ENCODE data around the gene PTPRD.

PTPRD gene

GRCh38 chr9:8533681-8534080 is 2079.1 kb downstream of the PTPRD start:
- DNase-seq (ENCODE audit: low read depth in 2 of 2), result no peak

GRCh38 chr9:8531826-8532415 is 2080.9 kb downstream of the PTPRD start:
- no peak for DNase-seq (ENCODE audit: low read depth in 2 of 2)

GRCh38 chr9:8521112-8521511 is 2091.7 kb downstream of the PTPRD start:
- no peak for DNase-seq (ENCODE audit: low read depth in 2 of 2)

GRCh38 chr9:8515748-8516147 is 2097.1 kb downstream of the PTPRD start:
- DNase-seq (ENCODE audit: low read depth in 2 of 2), result no peak

- DNase-seq (ENCODE audit: low read depth in 2 of 2), result no peak
These were observed 2098.0 kb downstream of the PTPRD start for GRCh38 chr9:8514760-8515159.

GRCh38 chr9:8508671-8509290 is 2104.0 kb downstream of the PTPRD start:
- DNase-seq (ENCODE audit: low read depth in 2 of 2), result no peak

- no peak for DNase-seq (ENCODE audit: low read depth in 2 of 2)
These were observed 2118.2 kb downstream of the PTPRD start for GRCh38 chr9:8494571-8494970.

GRCh38 chr9:8492679-8493078 is 2120.1 kb downstream of the PTPRD start:
- DNase-seq (ENCODE audit: low read depth in 2 of 2), result no peak

- DNase-seq (ENCODE audit: low read depth in 2 of 2), result no peak
These were observed 2120.8 kb downstream of the PTPRD start for GRCh38 chr9:8492024-8492423.

GRCh38 chr9:8491563-8491962 is 2121.2 kb downstream of the PTPRD start:
- no peak for DNase-seq (ENCODE audit: low read depth in 2 of 2)

GRCh38 chr9:8489835-8490234 is 2123.0 kb downstream of the PTPRD start:
- no peak for DNase-seq (ENCODE audit: low read depth in 2 of 2)

GRCh38 chr9:8486095-8486494 is 2126.7 kb downstream of the PTPRD start:
- no peak for DNase-seq (ENCODE audit: low read depth in 2 of 2)

- DNase-seq (ENCODE audit: low read depth in 2 of 2), result no peak
These were observed 2128.1 kb downstream of the PTPRD start for GRCh38 chr9:8484597-8485191.

- DNase-seq (ENCODE audit: low read depth in 2 of 2), result no peak
These were observed 2135.4 kb downstream of the PTPRD start for GRCh38 chr9:8477450-8477849.

GRCh38 chr9:8474937-8475336 is 2137.9 kb downstream of the PTPRD start:
- no peak for DNase-seq (ENCODE audit: low read depth in 2 of 2)

- no peak for DNase-seq (ENCODE audit: low read depth in 2 of 2)
These were observed 2139.4 kb downstream of the PTPRD start for GRCh38 chr9:8473244-8474020.

- no peak for DNase-seq (ENCODE audit: low read depth in 2 of 2)
These were observed 2144.7 kb downstream of the PTPRD start for GRCh38 chr9:8468045-8468637.

GRCh38 chr9:8457816-8458215 is 2155.0 kb downstream of the PTPRD start:
- no peak for DNase-seq (ENCODE audit: low read depth in 2 of 2)

- no peak for DNase-seq (ENCODE audit: low read depth in 2 of 2)
These were observed 2155.7 kb downstream of the PTPRD start for GRCh38 chr9:8457055-8457454.

- no peak for DNase-seq (ENCODE audit: low read depth in 2 of 2)
These were observed 2156.5 kb downstream of the PTPRD start for GRCh38 chr9:8456344-8456743.

- DNase-seq (ENCODE audit: low read depth in 2 of 2), result no peak
These were observed 2161.8 kb downstream of the PTPRD start for GRCh38 chr9:8450810-8451545.

GRCh38 chr9:8448226-8448625 is 2164.6 kb downstream of the PTPRD start:
- no peak for DNase-seq (ENCODE audit: low read depth in 2 of 2)
